Endothelial cell of umbilical vein (primary cell): ENCODE results near the gene CLDN7. TPM values are rescaled to one million over a fixed set of nuclear protein-coding genes. Genes with fewer than 3 reads are reported as not detected.

Experiments
- BruUV-seq: library from RNA; stranded (reverse); fragments of 400-500 nt; replicated peaks from 2 replicates; lab custom pipeline; 2021; lab: Mats Ljungman, UMichigan
- CTCF ChIA-PET: fragments of 300-600, 350-600 bp; sonication (Branson Sonifier 250); formaldehyde crosslinking; loops from one replicate; lab custom pipeline; 2021; ENCODE audit warnings: antibody characterized with exemption, inconsistent platforms; lab: Charles Lee
- POLR2A ChIA-PET: fragments of 300-600, 350-600 bp; sonication (Branson Sonifier 250); formaldehyde crosslinking; loops from one replicate; lab custom pipeline; 2021; ENCODE audit warnings: antibody characterized with exemption, inconsistent platforms; lab: Charles Lee
- DNase-seq: peaks from one replicate; pipeline ENCODE4 v3.0.0-alpha.2; 2011; ENCODE audit warnings: low read depth, low spot score
- FAIRE-seq: peaks from 2 replicates; lab custom pipeline; 2011; peaks lifted over from hg19 to GRCh38; lab: Jason Lieb, UNC
- H2AFZ ChIP-seq: 2 replicates; pipeline ENCODE4 v1.6.0; 2012; ENCODE audit warnings: low read depth, low read length, control low read depth, inconsistent platforms
- H3K27ac ChIP-seq: 2 replicates; pipeline ENCODE4 v1.5.1; 2011; ENCODE audit warnings: low read depth, mild to moderate bottlenecking, control low read depth, low read length, moderate library complexity; ENCODE audit not compliant: insufficient read depth
- H3K27me3 ChIP-seq, 2 experiments: 2 replicates each; pipeline versions ENCODE4 v1.6.0 to v1.6.1; 2011; ENCODE audit warnings: low read length in 2 of 2, mixed read lengths in 1 of 2; ENCODE audit not compliant: control insufficient read depth in 2 of 2, insufficient read depth in 2 of 2
- H3K36me3 ChIP-seq, 2 experiments: 2 replicates in 1 of 2; 3 replicates in 1 of 2; pipeline ENCODE4 v1.5.1; 2011; ENCODE audit warnings: low read length in 2 of 2, mild to moderate bottlenecking in 1 of 2, moderate library complexity in 1 of 2; ENCODE audit not compliant: control insufficient read depth in 2 of 2, insufficient read depth in 2 of 2; ENCODE audit errors: extremely low read depth in 1 of 2
- H3K4me1 ChIP-seq: 3 replicates; pipeline ENCODE4 v1.5.1; 2011; ENCODE audit warnings: mild to moderate bottlenecking, low read length; ENCODE audit not compliant: control insufficient read depth, insufficient read depth; ENCODE audit errors: extremely low read depth
- H3K4me2 ChIP-seq: 2 replicates; pipeline ENCODE4 v1.6.1; 2011; ENCODE audit warnings: low read length, control low read depth, mixed read lengths; ENCODE audit not compliant: insufficient read depth
- H3K4me3 ChIP-seq, 3 experiments: fragments of 200-600 bp in 1 of 3; sonication (generic), shearing (Covaris generic) in 1 of 3; replicated peaks in 1 of 3; 2 replicates each; pipeline ENCODE4 v1.5.1; 2011 to 2016; ENCODE audit warnings: control low read depth in 3 of 3, low read length in 3 of 3, mild to moderate bottlenecking in 2 of 3, inconsistent platforms in 1 of 3, low read depth in 1 of 3, moderate library complexity in 1 of 3; ENCODE audit not compliant: insufficient read depth in 1 of 3
- H3K79me2 ChIP-seq: 2 replicates; pipeline ENCODE4 v1.6.0; 2012; ENCODE audit warnings: low read length, inconsistent platforms; ENCODE audit not compliant: control insufficient read depth, insufficient read depth
- H3K9ac ChIP-seq: replicated peaks from 2 replicates; pipeline ENCODE3; 2011; ENCODE audit warnings: low read length, control low read depth; ENCODE audit not compliant: insufficient read depth; ENCODE audit errors: extremely low read depth
- H3K9me1 ChIP-seq: replicated peaks from 3 replicates; pipeline ENCODE4 v1.6.0; 2011; ENCODE audit warnings: mild to moderate bottlenecking, low read length; ENCODE audit not compliant: control insufficient read depth, insufficient read depth; ENCODE audit errors: extremely low read depth
- H3K9me3 ChIP-seq: replicated peaks from 2 replicates; pipeline ENCODE4 v1.5.1; 2012; ENCODE audit warnings: low read length, inconsistent platforms; ENCODE audit not compliant: control insufficient read depth, insufficient read depth
- H4K20me1 ChIP-seq: replicated peaks from 2 replicates; pipeline ENCODE3; 2011; ENCODE audit warnings: mild to moderate bottlenecking, low read length; ENCODE audit not compliant: control insufficient read depth, insufficient read depth; ENCODE audit errors: extremely low read depth
- EZH2 ChIP-seq: IDR thresholded peaks from 2 replicates; pipeline ENCODE4 v1.6.1; 2012; ENCODE audit warnings: borderline replicate concordance, low read depth, mild to moderate bottlenecking, moderate library complexity, low read length, inconsistent platforms; ENCODE audit not compliant: severe bottlenecking
- FOS ChIP-seq: IDR thresholded peaks from 2 replicates; pipeline ENCODE4 v1.6.1; 2011; ENCODE audit warnings: mild to moderate bottlenecking, low read length, moderate library complexity, borderline replicate concordance; ENCODE audit not compliant: insufficient read depth
- GATA2 ChIP-seq: IDR thresholded peaks from 2 replicates; pipeline ENCODE4 v1.7.0; 2011; ENCODE audit warnings: low read depth, mild to moderate bottlenecking, moderate library complexity, mixed read lengths, low read length; ENCODE audit not compliant: insufficient read length, insufficient read depth
- JUN ChIP-seq: IDR thresholded peaks from 2 replicates; pipeline ENCODE4 v1.6.1; 2011; ENCODE audit warnings: borderline replicate concordance, low read depth; ENCODE audit not compliant: insufficient read length, insufficient read depth
- MYC ChIP-seq: IDR thresholded peaks from one replicate; pipeline ENCODE4 v1.6.1; 2011; ENCODE audit warnings: mild to moderate bottlenecking, low read depth, low read length
- POLR2A ChIP-seq: IDR thresholded peaks from 2 replicates; pipeline ENCODE4 v1.6.1; 2012; ENCODE audit warnings: low read depth, mild to moderate bottlenecking, control low read depth, low read length
- POLR2AphosphoS5 ChIP-seq: IDR thresholded peaks from 2 replicates; pipeline ENCODE4 v1.6.1; 2012; ENCODE audit warnings: low read depth, mild to moderate bottlenecking, control low read depth, low read length, moderate library complexity; ENCODE audit not compliant: insufficient read depth
- dilution Hi-C: fragments of 300-500 bp; cut with MboI; formaldehyde crosslinking; loops from one replicate; pipeline ENCODE4 v1.15.0; 2019; ENCODE audit warnings: low sequenced_read_pairs; ENCODE audit not compliant: extremely low pct_ligation_motif_present
- intact Hi-C: fragments of 100-400 bp; cut with micrococcal nuclease; formaldehyde crosslinking; loops from one replicate; pipeline ENCODE4 v1.10.0; 2022
- polyA plus RNA-seq, 4 experiments: library from polyadenylated mRNA; depleted of rRNA in 3 of 4; stranded (reverse) in 3 of 4; unstranded in 1 of 4; fragments of >200 nt; gene quantifications; 2 replicates each; pipeline versions ENCODE4 v1.2.1 to v1.2.3, GENCODE V29; 2011 to 2012; ENCODE audit warnings: missing spikeins in 1 of 4
- total RNA-seq: library from RNA; stranded (reverse); gene quantifications from 2 replicates; pipeline ENCODE4 v1.2.3, GENCODE V29; 2021
- TF ChIP-seq, protein P1 (sequence below): IDR thresholded peaks from 2 replicates; pipeline ENCODE4 v1.6.1; 2011; ENCODE audit not compliant: insufficient read depth, insufficient read length
- TF ChIP-seq, protein P2 (sequence below), 2 donors: IDR thresholded peaks; 1 replicate in 1 of 2; 2 replicates in 1 of 2; pipeline ENCODE4 v1.5.1; 2011; ENCODE audit warnings: low read length in 2 of 2, mild to moderate bottlenecking in 2 of 2, moderate library complexity in 2 of 2, control low read depth in 1 of 2, inconsistent platforms in 1 of 2, low read depth in 1 of 2; ENCODE audit not compliant: insufficient read depth in 1 of 2; ENCODE audit errors: extremely low read depth in 1 of 2

Gene CLDN7
- total and polyA plus RNA-seq, 2 donors (not counting 3 experiments of a cell fraction or from before 2014, with no cell fraction given) = 25.4 to 25.7 TPM

DNA sequence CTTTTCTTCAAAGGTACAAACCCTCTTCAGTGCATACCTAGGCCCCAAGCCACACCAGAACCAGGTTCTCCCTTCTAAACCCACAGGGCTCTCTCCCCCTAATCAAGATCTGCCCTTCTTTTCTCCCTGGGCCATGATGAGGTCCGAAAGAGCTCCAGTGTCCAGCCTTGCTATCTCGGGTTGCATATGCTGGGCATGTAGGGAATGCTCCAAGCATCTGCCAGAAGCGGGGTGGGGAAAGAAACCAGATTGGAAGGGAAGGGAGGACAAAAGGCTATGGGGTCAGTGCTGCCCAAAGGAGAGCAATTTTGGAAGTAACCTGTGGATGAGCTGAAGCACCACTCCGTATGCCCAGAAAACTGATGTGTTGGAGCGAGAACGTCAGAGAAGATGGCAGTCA, 13.1 kb downstream of the CLDN7 start:
- Histone ChIP-seq H3K9ac (no peak overlapping the region), H3K4me1 (peaks cover 23% of the 10 kb centered on the region), H3K36me3 (peaks cover 2 to 15% of the 10 kb centered on the region in 2 experiments), H4K20me1 (no peaks in the 10 kb centered on the region), H3K79me2 (peaks cover 65% of the 10 kb centered on the region), H3K4me3 (no peak overlapping the region), H3K9me3 (no peaks in the 10 kb centered on the region), H3K27me3 (no peaks in the 10 kb centered on the region), H3K27ac (no peak overlapping the region), H3K9me1 (no peaks in the 10 kb centered on the region), H2AFZ (no peak overlapping the region), H3K4me2 (no peak overlapping the region)
- BruUV-seq = no TSS peak
- no peak for FAIRE-seq
- DNase-seq = no peak
- TF ChIP-seq POLR2AphosphoS5 = no peak
- TF ChIP-seq EZH2 = no peak
- TF ChIP-seq MYC = no peak
- no peak for TF ChIP-seq GATA2
- TF ChIP-seq POLR2A = no peak
- TF ChIP-seq JUN = no peak
- TF ChIP-seq FOS = no peak
- TF ChIP-seq, protein P1, sequence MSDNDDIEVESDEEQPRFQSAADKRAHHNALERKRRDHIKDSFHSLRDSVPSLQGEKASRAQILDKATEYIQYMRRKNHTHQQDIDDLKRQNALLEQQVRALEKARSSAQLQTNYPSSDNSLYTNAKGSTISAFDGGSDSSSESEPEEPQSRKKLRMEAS = no peak
- TF ChIP-seq, protein P2, sequence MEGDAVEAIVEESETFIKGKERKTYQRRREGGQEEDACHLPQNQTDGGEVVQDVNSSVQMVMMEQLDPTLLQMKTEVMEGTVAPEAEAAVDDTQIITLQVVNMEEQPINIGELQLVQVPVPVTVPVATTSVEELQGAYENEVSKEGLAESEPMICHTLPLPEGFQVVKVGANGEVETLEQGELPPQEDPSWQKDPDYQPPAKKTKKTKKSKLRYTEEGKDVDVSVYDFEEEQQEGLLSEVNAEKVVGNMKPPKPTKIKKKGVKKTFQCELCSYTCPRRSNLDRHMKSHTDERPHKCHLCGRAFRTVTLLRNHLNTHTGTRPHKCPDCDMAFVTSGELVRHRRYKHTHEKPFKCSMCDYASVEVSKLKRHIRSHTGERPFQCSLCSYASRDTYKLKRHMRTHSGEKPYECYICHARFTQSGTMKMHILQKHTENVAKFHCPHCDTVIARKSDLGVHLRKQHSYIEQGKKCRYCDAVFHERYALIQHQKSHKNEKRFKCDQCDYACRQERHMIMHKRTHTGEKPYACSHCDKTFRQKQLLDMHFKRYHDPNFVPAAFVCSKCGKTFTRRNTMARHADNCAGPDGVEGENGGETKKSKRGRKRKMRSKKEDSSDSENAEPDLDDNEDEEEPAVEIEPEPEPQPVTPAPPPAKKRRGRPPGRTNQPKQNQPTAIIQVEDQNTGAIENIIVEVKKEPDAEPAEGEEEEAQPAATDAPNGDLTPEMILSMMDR (IDR thresholded peaks at IDR 0.05; ENCODE audit: extremely low read depth in 1 of 2, insufficient read depth in 1 of 2, low read depth in 1 of 2, low read length in 2 of 2) = no peak
- ChIA-PET POLR2A (no interaction called here), CTCF (interaction anchor here (0.7 kb wide), 1 partner anchor 204 kb away, joined by 4 read pairs; no protein-coding TSS in a partner anchor)
- dilution Hi-C loops = no loop called here
- intact Hi-C loops = no loop called here
